ENCODE results near the gene TMEM88.
A peak's percentile ranks its signal among the peaks of the same experiment; 100 is the strongest.

Gene TMEM88

GRCh38 chr17:7833011-7833794, 21.7 kb upstream of the TMEM88 start:
- DNase-seq, result no peak

- DNase-seq, result peak; percentile 89 to 92
These were observed 20.9 kb upstream of the TMEM88 start, which contains the start of gene KDM6B for GRCh38 chr17:7833795-7834541. Gene KDM6B, plus strand, starts transcription at chr17:7834217. Its CDS starts 11,338 bp downstream, at chr17:7845555.

GRCh38 chr17:7834542-7834956, 20.3 kb upstream of the TMEM88 start:
- peak in 1 of 2 experiments; percentile 47 for DNase-seq

GRCh38 chr17:7834957-7835813, 19.7 kb upstream of the TMEM88 start:
- DNase-seq, result peak; percentile 99

GRCh38 chr17:7835814-7836595, 18.9 kb upstream of the TMEM88 start:
- DNase-seq, result peak; percentile 79 to 84

GRCh38 chr17:7836596-7837407, 18.1 kb upstream of the TMEM88 start:
- DNase-seq, result peak; percentile 99

- peak; percentile 17 to 48 for DNase-seq
These were observed 17.3 kb upstream of the TMEM88 start for GRCh38 chr17:7837408-7838088.

- DNase-seq, result peak; percentile 48 to 80
These were observed 16.5 kb upstream of the TMEM88 start for GRCh38 chr17:7838090-7839075.

GRCh38 chr17:7839190-7839875, 15.5 kb upstream of the TMEM88 start:
- no peak for DNase-seq

- no peak for DNase-seq
These were observed 15.0 kb upstream of the TMEM88 start for GRCh38 chr17:7839876-7840261.

- DNase-seq, result no peak
These were observed 14.4 kb upstream of the TMEM88 start for GRCh38 chr17:7840441-7840840.

GRCh38 chr17:7840875-7841274, 14.0 kb upstream of the TMEM88 start:
- no peak for DNase-seq

- peak; percentile 74 to 84 for DNase-seq
These were observed 13.4 kb upstream of the TMEM88 start for GRCh38 chr17:7841396-7841914.

GRCh38 chr17:7841915-7842379, 12.9 kb upstream of the TMEM88 start:
- peak; percentile 88 to 91 for DNase-seq

- peak; percentile 66 to 67 for DNase-seq
These were observed 12.2 kb upstream of the TMEM88 start for GRCh38 chr17:7842380-7843256.

GRCh38 chr17:7843257-7843535, 11.7 kb upstream of the TMEM88 start:
- no peak for DNase-seq

GRCh38 chr17:7843536-7844291, 11.2 kb upstream of the TMEM88 start:
- DNase-seq, result peak; percentile 86
